ENCODE results near the gene G6PC3.
A peak's percentile ranks its signal among the peaks of the same experiment; 100 is the strongest.
"Not testable (repeated sequence)": the region's sequence is repeated elsewhere in the genome, so short reads cannot be mapped to it uniquely, and the experiment has no call there.

G6PC3 gene

GRCh38 chr17:44084131-44084538, 13.6 kb downstream of the G6PC3 start:
- peak; percentile 73 for DNase-seq

DNA sequence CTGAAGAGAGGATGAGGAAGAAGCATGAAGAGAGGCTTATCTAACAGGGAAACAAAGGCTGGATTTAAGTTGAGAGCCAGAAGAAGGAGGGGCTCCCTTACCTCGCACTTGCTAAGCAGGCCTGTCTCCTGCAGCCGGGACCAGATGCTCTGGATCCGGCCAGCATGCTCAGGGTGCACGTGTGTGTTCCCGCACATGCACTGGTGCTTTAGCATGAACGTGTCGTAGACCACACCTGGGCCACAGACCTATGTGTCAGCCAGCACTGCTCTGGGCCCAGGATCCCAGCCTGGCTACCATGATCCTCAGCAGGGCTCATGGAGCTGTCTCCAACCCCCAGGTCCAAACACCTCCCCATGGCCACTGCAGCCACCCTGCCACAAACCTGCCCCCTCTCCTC, 14.4 kb downstream of the G6PC3 start:
- DNase-seq = no peak

GRCh38 chr17:44085908-44086307, 15.4 kb downstream of the G6PC3 start:
- DNase-seq = no peak

GRCh38 chr17:44086364-44087311, 16.1 kb downstream of the G6PC3 start:
- DNase-seq = peak; percentile 63

DNA sequence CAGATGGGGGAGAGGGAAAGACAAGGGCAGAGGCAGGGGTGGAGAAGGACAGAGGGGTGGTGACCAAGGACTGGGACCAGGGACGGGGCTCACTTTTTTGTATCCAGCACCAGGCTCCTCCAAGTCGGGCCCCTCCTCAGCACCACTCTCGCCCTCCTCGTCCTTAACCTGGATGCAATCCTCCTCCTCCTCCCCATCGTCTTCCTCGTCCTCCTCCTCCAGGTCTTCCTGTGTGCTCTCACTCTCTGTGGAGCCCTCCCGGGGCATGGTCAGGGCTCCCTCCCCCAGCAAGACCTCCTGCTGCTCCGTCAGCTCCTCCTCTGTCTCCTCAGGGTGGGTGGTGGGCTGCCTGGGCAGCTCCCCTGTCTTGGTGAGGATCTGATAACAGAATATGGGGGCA, 16.8 kb downstream of the G6PC3 start:
- no peak for DNase-seq

- DNase-seq = no peak
Observed at GRCh38 chr17:44088254-44088653, 17.7 kb downstream of the G6PC3 start.

DNA sequence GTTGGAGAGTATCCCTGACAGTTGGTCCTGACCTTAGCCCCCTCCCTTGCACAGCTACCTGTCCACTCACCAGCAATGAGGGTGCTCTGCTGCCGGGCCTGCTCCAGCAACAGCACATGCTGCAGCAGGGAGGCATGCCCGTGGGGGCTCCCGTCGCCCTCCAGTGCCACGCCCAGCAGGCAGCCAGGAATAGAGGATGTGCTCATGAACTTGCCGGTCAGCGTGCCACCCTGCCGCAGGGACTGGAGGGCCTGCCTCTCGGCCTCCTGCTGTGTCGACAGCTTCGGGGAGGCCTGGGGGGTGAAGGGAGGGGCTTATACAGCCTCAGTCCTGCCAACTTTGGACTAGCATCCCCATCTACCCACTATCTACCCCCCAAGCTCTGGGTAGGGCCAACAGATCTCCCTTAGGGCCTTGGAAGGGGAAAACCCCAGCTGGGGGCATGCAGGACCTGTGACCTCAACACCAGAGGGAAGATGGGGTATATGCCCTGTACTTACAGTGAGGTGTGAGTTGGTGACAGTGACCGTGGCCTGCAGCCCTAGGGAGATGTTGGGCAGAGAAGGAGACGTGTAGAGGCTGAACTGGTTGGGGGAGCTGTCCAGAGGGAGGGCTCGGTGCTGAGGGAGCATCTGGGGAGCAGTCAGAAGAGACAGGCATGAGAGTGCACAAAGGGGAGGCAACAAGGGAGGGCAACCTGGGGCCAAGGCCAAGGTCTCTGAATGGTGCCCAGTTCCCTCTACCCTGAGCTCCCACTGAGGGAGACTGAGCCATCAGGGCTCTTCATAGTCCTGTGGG, 20.9 kb downstream of the G6PC3 start:
- no peak for DNase-seq

- no peak for DNase-seq
Observed at GRCh38 chr17:44092051-44092450, 21.5 kb downstream of the G6PC3 start.

GRCh38 chr17:44093231-44093900, 22.8 kb downstream of the G6PC3 start:
- no peak for DNase-seq

- DNase-seq = no peak
Observed at GRCh38 chr17:44094701-44095387, 24.3 kb downstream of the G6PC3 start.

DNA sequence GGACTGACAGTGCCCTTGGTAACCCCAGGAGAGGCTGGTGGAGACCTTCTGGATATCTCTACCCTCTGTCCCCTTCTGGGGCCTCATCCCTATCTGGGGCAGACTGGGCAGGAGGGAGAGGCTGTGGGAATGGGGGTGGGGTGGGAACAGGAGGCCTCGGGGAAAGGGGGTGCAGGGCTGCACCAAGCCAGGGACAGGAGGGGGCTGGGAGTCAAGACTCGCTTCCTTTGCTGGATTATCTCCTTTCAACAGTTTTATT, 24.8 kb downstream of the G6PC3 start:
- DNase-seq = no peak

DNA sequence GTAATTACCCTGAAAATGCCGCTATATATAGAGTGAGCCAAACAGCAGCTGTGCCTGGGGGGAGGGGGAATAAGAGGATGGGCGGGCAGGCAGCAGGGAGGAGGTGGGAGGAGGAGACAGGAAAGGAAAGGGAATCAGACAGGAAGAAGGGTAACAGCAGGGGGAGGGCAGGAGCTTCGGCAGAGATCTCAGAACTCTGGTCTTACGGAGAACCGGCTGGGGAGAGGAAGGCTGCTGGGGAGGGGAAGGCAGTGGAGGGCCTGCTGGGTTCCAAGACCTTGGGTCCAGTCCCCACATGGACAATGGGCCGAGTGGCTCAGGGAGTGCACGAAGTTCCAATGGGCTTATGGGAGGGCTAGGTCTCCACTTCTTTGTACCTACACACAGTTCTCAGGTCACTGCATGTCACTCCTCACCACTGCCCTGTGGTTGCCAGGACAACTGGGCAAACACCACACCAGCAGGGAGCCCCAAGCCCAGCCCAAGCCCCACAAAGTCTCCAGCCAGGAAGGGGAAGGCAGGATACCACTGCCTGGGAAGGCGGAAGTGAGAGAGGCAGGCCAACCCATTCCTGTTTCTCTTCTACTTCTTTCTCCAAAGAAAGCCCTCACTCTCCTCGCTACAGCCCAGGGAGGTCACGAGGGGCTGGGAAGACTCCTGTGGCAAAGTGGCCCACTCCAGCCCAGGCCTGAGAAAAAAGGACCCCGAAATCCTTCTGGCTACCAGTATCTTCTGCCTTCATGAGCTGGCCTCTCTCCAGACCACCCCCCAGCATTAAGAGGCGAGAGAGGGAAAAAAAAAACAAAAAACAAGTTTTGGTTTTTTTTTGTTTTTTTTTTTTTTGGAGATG, 25.3 kb downstream of the G6PC3 start:
- no peak for DNase-seq

DNA sequence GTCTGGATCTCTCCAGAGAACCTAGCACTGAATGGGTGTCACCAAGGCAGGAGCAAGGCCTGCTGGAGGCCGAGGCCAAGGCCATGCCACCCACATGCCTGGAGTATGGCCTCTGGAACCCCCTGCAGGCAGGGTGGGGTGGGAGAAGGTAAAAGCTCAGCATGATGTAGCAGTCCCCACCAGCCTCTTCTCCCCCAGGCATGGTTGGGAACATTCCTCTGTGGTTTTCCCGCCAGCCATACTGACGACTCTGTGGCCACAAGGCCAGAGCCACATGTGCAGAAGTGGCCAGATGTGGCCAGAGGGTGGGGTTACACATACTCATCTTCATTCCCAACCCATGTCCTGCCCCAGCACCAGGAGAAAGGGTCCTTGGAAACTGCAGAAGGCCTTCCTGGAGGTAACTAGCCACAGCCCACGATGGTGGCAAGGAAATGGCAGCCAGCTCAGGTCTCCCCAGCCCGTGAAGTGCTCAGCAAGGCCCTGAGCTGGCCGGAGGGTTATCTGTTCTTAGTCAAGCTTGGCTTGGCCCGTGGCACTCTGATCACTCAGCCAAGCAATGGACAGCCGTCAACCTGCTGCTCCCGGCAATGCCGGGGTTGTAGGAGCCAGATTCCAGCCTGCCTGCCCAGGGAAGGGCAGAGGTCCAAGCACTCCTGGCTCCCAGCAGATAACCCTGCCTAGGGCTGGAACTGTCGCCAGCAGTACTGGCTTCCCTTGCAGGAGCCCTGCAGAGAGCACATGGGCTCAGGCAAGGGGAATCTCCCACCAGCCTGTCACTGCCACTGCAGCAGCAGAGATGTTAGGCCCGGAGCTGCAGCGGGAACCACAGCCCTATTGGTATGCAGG, 26.8 kb downstream of the G6PC3 start:
- DNase-seq = no peak

- DNase-seq = not testable (repeated sequence)
Observed at GRCh38 chr17:44101858-44102257, 31.3 kb downstream of the G6PC3 start.

DNA sequence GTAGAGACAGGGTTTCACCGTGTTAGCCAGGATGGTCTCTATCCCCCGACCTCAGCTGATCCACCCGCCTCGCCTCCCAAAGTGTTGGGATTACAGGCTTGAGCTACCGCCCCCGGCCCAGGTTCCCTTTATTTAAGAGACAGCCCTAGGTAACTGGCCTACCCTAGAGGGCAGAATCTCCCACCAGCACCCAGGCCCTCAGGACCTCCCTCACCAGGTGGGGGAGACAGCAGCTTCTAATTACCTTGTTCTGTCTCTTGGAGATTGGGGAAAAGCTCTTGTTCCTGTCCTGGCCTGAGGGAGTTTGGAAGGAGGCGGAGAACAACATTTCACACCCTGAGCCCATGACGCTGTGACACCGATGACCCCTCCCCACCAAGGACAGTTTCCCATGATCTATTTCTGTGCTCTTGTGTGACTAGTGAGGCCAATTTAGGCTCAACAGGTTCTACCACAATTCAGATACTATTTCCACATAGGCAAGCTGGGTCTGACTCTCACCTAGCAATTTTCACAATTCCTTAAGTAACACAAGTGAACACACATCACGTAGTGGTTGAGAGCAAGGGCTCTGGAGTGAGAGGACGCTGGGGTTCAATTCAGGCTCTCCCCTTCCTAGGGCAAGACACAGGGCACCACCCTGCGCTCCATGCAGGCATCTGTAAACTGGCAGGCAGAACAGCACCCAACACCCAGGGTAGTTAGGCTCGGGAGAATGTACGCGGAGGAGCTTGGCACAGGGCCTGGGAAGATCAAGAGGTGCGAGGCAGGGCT, 32.5 kb downstream of the G6PC3 start:
- DNase-seq = no peak

- no peak for DNase-seq
Observed at GRCh38 chr17:44105483-44105882, 34.9 kb downstream of the G6PC3 start.

GRCh38 chr17:44105941-44106340, 35.4 kb downstream of the G6PC3 start:
- DNase-seq = no peak

GRCh38 chr17:44106801-44107200, 36.3 kb downstream of the G6PC3 start:
- DNase-seq = no peak

GRCh38 chr17:44108440-44109311, 38.1 kb downstream of the G6PC3 start:
- no peak for DNase-seq
